ENCODE data around the gene KRT222.

Gene KRT222

DNA sequence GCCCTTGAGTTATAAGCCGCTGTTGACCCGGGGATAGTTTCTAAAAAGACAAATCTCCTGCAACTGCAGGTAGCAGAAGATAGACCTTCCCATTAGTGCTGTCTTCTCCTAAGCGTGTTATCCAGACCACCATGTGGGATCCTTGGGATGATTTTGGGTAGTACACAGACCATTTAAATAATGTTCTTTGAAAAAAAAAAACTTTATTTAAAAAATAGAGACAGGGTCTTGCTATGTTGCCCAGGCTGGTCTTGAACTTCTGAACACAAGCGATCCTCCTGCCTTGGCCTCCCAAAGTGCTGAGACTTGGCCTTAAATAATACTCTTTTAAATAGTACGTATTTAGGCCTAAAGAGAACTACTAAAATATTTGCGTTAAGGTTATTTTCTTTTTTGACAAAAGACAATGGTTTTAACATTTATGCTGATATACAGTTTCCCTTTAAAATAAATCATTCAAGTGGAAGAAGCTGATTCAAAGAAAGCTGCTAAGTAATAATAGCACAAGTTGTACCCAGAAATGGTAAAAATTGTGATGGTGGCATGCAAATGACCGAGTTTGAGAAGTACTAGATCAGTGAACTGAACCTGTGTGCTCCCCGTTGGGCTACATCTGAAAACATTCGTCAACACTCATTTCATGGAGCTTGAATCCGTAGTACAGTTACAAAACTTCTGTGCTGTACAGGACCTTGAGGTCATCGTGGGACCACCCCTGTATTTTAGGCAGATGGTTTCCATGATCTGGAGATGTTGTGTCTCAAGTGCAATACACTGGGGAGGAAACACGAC lies 41.4 kb downstream of the KRT222 start:
- no peaks in the 10 kb centered on the region for H3K9me3 ChIP-seq (ENCODE audit: control insufficient read depth, insufficient read depth, low read length)
- H3K4me1 ChIP-seq (ENCODE audit: control insufficient read depth, insufficient read depth, low read length), result peaks cover 3% of the 10 kb centered on the region
- H3K9ac ChIP-seq (ENCODE audit: low read depth, low read length), result no peak overlapping the region
- no peaks in the 10 kb centered on the region for H3K27me3 ChIP-seq (ENCODE audit: control insufficient read depth, insufficient read depth, low read length)
- no peaks in the 10 kb centered on the region for H3K36me3 ChIP-seq (ENCODE audit: control insufficient read depth, insufficient read depth, low read length)
- H3K4me3 ChIP-seq (ENCODE audit: low read depth, low read length), result no peak overlapping the region

DNA sequence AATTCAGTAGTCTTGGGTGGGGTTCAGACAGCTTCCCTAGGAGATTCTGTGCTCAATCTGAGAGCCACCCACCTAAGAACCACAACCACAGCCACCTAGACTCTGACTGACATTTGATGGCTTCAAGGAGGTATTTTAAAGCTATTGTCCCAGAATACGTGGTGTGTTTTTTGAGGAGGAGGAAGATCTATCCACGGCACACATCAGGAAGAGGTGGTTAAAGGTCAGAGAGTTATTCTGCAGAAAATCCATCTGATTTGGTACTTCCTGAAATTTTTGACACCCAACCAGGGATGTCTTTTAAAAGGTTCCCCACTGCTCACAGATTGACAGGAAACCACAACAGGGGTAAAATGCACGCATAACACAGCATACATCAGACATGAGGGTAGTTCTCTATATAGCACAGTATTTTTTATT lies 42.5 kb downstream of the KRT222 start:
- Histone ChIP-seq H3K9me3 (ENCODE audit: control insufficient read depth, insufficient read depth, low read length) (no peaks in the 10 kb centered on the region), H3K9ac (ENCODE audit: low read depth, low read length) (no peak overlapping the region), H3K4me3 (ENCODE audit: low read depth, low read length) (no peak overlapping the region), H3K4me1 (ENCODE audit: control insufficient read depth, insufficient read depth, low read length) (peaks cover 3% of the 10 kb centered on the region), H3K27me3 (ENCODE audit: control insufficient read depth, insufficient read depth, low read length) (no peaks in the 10 kb centered on the region), H3K36me3 (ENCODE audit: control insufficient read depth, insufficient read depth, low read length) (no peaks in the 10 kb centered on the region)

DNA sequence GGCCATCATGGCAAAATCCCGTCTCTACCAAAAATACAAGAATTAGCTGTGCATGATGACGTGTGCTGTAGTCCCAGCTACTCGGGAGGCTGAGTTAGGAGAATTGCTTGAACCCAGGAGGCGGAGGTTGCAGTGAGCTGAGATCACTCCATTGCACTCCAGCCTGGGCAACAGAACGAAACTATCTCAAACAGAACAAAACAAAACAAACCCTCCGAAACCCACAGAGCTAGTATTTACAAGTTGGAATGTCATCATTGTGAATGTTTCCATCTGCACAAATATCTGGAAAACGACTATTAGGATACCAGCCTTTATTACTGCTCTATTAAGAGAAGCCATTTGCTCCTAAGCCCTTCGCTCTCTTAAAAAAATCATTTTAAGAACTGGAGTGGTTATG lies 43.4 kb downstream of the KRT222 start:
- Histone ChIP-seq H3K4me1 (ENCODE audit: control insufficient read depth, insufficient read depth, low read length) (peaks cover 3% of the 10 kb centered on the region), H3K27me3 (ENCODE audit: control insufficient read depth, insufficient read depth, low read length) (no peaks in the 10 kb centered on the region), H3K9me3 (ENCODE audit: control insufficient read depth, insufficient read depth, low read length) (no peaks in the 10 kb centered on the region), H3K9ac (ENCODE audit: low read depth, low read length) (no peak overlapping the region), H3K4me3 (ENCODE audit: low read depth, low read length) (no peak overlapping the region), H3K36me3 (ENCODE audit: control insufficient read depth, insufficient read depth, low read length) (no peaks in the 10 kb centered on the region)

DNA sequence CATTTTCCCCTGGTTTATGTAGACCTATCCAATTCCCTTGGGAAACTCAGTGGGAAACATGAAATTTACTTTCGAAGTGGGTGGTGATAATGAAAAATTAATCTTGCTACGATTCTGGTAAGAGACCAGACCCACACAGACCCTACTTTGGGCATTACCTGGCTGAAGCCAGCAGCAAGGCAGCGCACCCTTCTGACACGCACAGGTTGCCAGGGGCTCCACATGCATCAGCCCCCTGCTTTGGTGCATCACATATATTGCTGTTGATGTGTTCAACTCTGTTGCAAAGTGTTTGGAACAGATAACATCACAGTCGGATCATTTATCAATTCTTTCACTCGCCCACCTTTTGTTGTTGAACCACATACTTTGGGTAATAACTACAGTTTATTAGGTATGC lies 44.0 kb downstream of the KRT222 start:
- Histone ChIP-seq H3K4me3 (ENCODE audit: low read depth, low read length) (no peak overlapping the region), H3K4me1 (ENCODE audit: control insufficient read depth, insufficient read depth, low read length) (peaks cover 3% of the 10 kb centered on the region), H3K9me3 (ENCODE audit: control insufficient read depth, insufficient read depth, low read length) (no peaks in the 10 kb centered on the region), H3K9ac (ENCODE audit: low read depth, low read length) (no peak overlapping the region), H3K27me3 (ENCODE audit: control insufficient read depth, insufficient read depth, low read length) (no peaks in the 10 kb centered on the region), H3K36me3 (ENCODE audit: control insufficient read depth, insufficient read depth, low read length) (no peaks in the 10 kb centered on the region)

DNA sequence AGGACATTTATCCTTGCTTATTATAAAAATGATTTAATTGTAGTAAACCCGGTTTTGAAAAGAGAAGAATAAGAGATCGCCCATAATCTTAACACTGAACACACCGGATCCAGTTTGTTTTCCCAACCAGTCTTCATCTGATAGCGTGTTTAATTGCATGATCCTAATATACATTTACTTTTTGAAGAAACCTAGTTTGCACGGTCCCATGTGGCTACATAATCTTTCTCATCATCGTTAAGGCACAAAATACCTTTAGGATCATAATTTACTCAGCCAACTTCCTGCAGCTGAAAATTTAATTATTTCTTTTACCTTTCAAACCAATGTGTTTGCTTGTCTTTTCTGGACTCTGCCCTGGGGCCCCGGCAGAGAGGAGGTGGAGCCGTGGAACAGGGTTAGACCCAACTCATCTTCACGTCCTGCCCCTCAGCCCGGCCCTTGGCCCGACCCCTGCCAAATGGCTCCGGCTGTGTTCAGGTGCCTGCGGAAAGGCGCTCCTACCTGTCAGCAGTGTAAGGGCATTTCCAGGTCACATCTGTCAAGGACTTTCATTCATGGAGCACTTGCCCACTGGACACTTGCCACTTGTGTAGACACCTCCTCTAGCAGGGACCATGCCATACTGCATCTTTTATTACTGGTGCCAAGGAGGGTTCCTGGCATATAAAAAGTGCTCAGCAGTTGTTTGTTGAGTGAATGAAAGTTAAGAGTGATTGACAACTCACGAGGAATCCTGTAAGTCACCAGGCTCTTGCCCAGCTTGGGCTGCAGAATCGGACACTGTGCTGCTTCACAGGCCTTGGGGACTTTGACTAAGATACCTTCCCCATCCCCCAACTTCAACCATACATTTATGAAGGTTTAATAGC lies 46.0 kb downstream of the KRT222 start:
- Histone ChIP-seq H3K36me3 (ENCODE audit: control insufficient read depth, insufficient read depth, low read length) (no peaks in the 10 kb centered on the region), H3K27me3 (ENCODE audit: control insufficient read depth, insufficient read depth, low read length) (no peaks in the 10 kb centered on the region), H3K4me1 (ENCODE audit: control insufficient read depth, insufficient read depth, low read length) (peaks cover 3% of the 10 kb centered on the region), H3K4me3 (ENCODE audit: low read depth, low read length) (no peak overlapping the region), H3K9me3 (ENCODE audit: control insufficient read depth, insufficient read depth, low read length) (no peaks in the 10 kb centered on the region), H3K9ac (ENCODE audit: low read depth, low read length) (no peak overlapping the region)

DNA sequence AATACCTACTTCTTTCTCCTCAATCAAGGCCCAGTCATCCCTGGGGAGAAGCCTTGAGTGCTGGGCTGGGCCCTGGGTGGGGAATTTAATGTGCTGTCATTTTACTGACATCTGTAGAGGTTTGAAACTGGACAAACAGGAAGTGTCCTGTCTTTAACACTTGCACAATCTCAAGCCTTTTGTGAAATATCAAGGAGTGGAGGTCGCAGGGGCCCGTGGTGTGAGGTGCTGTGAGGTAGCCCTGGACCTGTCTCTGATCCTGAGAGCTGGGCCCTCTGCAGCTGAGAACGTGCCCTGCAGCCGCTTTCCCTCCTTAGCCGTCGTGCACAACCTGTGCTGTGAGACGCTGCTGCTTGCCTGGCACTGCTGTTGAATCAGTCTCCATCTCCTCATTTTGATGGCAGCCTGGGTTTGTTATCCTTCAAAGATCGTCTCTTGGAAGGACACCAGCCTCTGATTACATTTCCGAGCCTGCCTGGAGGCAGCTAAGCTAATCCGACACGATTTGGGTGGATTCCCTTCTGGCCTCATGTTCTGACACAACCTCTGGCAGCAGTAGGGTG lies 47.2 kb downstream of the KRT222 start:
- Histone ChIP-seq H3K36me3 (ENCODE audit: control insufficient read depth, insufficient read depth, low read length) (no peaks in the 10 kb centered on the region), H3K4me3 (ENCODE audit: low read depth, low read length) (no peak overlapping the region), H3K9ac (ENCODE audit: low read depth, low read length) (peak overlapping the region; percentile 24), H3K4me1 (ENCODE audit: control insufficient read depth, insufficient read depth, low read length) (peaks cover 3% of the 10 kb centered on the region), H3K9me3 (ENCODE audit: control insufficient read depth, insufficient read depth, low read length) (no peaks in the 10 kb centered on the region), H3K27me3 (ENCODE audit: control insufficient read depth, insufficient read depth, low read length) (no peaks in the 10 kb centered on the region)

DNA sequence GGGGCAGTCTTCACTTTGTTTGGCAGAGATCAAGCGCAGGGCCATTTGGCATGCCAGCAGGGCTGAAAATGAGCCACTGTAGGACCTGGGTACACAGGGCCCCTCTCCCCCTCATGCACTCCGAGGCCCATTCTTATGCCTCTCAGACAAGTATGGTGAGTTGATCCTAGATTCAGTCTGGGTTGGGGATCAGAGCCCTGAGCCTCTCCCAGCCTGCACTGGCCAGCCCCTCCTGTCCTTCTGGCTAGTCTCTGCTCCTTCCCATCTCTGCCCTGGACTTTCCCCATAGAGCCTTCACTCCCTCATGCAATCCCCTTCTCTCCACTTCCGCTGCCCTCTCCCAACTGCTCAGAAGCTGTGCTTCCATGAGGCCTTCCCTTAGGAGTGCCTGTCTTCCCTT lies 48.4 kb downstream of the KRT222 start:
- Histone ChIP-seq H3K4me1 (ENCODE audit: control insufficient read depth, insufficient read depth, low read length) (peaks cover 3% of the 10 kb centered on the region), H3K4me3 (ENCODE audit: low read depth, low read length) (no peak overlapping the region), H3K27me3 (ENCODE audit: control insufficient read depth, insufficient read depth, low read length) (no peaks in the 10 kb centered on the region)

DNA sequence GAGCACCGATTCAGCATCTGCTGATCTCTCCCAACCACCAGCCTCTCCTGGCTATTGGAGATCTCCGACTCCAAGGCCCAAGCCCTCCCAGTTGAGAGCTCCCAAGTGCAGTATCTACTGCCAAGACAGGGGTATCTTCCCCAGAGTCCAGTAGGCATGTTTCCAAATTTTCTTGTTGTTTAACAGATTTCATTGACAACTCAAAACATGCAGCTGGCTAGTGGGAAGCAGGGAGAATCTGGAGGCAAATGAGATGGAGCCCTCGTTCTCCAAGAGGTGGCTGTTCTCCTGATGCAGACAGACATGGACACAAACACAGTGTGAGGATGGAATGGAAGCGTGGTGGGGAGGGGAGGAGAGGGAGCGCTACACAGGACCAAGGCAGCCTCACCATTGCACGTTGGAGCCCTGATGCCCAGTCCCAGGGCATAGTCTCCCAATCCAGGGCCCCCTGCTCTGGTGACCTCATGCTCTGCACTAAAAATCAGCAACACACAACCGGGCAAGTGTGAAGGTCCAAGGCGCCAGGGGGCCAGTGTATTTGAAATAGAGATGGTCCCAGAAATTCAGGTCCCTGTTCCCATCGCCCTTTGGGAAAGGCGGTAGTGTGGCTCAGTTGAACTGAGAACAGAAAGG lies 49.0 kb downstream of the KRT222 start:
- no peak overlapping the region for H3K9ac ChIP-seq (ENCODE audit: low read depth, low read length)
- no peaks in the 10 kb centered on the region for H3K9me3 ChIP-seq (ENCODE audit: control insufficient read depth, insufficient read depth, low read length)
- H3K4me1 ChIP-seq (ENCODE audit: control insufficient read depth, insufficient read depth, low read length), result peaks cover 3% of the 10 kb centered on the region
- H3K4me3 ChIP-seq (ENCODE audit: low read depth, low read length), result no peak overlapping the region
- H3K36me3 ChIP-seq (ENCODE audit: control insufficient read depth, insufficient read depth, low read length), result no peaks in the 10 kb centered on the region
- H3K27me3 ChIP-seq (ENCODE audit: control insufficient read depth, insufficient read depth, low read length), result no peaks in the 10 kb centered on the region

More for the DNA sequence above, 48.4 kb downstream of the KRT222 start:
- H3K36me3 ChIP-seq (ENCODE audit: control insufficient read depth, insufficient read depth, low read length), result no peaks in the 10 kb centered on the region
- H3K9me3 ChIP-seq (ENCODE audit: control insufficient read depth, insufficient read depth, low read length), result no peaks in the 10 kb centered on the region
- H3K9ac ChIP-seq (ENCODE audit: low read depth, low read length), result no peak overlapping the region

DNA sequence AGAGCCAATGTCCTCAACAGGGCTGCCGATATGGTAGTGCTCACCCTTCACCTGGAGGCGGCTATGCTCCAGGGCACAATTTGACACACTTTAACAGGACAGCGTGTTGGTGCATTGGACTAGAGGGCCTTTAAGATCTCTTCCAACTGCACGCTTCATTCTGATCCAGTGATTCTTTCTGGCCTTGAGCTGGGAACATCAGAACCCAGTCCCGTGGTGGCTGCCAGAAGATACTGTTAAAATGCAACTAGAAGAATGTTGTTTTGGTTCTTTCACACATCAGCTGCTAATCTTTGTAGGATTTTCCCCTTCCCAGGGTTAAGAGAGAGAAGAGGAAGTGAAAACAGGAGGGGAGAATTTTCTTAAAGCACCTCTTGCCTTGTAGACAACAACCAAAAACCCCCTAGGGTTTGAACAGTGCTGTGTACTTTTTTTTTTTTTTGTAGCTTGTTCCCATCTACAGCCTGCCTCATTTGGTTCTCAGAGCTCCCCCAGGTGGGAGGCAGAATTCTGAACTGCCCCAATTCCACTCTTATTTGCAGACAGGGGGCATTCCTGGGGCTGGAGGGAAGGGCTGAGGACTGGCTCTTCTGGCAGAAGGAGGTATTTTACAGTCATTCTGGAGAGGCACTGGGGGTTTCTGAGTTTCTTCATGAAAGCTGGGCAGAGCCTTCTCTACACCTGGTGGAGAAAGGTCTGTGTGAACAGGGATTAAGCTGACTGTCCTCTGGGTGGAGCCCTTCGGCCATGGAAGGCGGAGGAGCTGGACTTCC lies 49.7 kb downstream of the KRT222 start:
- Histone ChIP-seq H3K9ac (ENCODE audit: low read depth, low read length) (no peak overlapping the region), H3K36me3 (ENCODE audit: control insufficient read depth, insufficient read depth, low read length) (no peaks in the 10 kb centered on the region), H3K27me3 (ENCODE audit: control insufficient read depth, insufficient read depth, low read length) (no peaks in the 10 kb centered on the region), H3K4me1 (ENCODE audit: control insufficient read depth, insufficient read depth, low read length) (peaks cover 3% of the 10 kb centered on the region), H3K4me3 (ENCODE audit: low read depth, low read length) (no peak overlapping the region), H3K9me3 (ENCODE audit: control insufficient read depth, insufficient read depth, low read length) (no peaks in the 10 kb centered on the region)

DNA sequence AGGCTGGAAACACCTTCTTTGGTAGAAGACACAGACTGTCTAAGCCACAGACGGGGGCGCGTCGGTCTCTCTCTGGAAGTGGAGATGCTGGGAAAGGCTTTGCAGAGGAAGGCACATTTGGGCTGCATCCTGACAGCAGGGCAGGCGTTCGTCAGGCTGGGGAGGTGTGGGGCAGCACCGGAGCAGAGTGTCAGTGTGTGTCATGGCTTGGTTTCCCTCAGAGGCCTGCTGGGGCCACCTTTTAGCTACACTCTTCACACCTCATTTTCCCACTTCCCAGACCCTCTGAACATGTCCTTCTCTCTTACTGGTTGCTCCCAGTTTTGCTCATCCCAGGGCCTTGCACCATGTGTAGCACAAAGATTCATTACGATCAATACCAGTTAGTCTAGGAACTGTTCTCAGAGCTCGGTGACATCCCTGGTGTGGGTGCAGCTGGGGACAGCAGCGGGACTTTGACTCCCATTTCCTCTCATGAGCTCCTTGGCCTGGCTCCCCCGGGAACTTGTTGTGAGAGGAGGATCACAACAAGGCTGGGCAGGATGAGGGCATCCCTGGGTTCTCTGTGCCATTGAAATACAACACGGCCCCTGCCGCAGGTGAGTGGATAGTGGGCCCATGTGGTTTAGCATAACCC lies 50.4 kb downstream of the KRT222 start:
- no peaks in the 10 kb centered on the region for H3K36me3 ChIP-seq (ENCODE audit: control insufficient read depth, insufficient read depth, low read length)
- no peak overlapping the region for H3K9ac ChIP-seq (ENCODE audit: low read depth, low read length)
- no peaks in the 10 kb centered on the region for H3K9me3 ChIP-seq (ENCODE audit: control insufficient read depth, insufficient read depth, low read length)
- no peaks in the 10 kb centered on the region for H3K27me3 ChIP-seq (ENCODE audit: control insufficient read depth, insufficient read depth, low read length)
- H3K4me1 ChIP-seq (ENCODE audit: control insufficient read depth, insufficient read depth, low read length), result peaks cover 3% of the 10 kb centered on the region
- no peak overlapping the region for H3K4me3 ChIP-seq (ENCODE audit: low read depth, low read length)

Data from iPS-15b (cell line).